GM12892 (cell line): Measurements from ENCODE around the gene CNN3.
"Not testable (repeated sequence)": the region's sequence is repeated elsewhere in the genome, so short reads cannot be mapped to it uniquely, and the experiment has no call there.

Experiments used
- DNase-seq: peaks from one replicate; pipeline ENCODE4 v3.0.0; 2011; ENCODE audit not compliant: insufficient read length
- FAIRE-seq: peaks from 2 replicates; lab custom pipeline; 2011; peaks lifted over from hg19 to GRCh38; lab: Jason Lieb, UNC
- POLR2A ChIP-seq: IDR thresholded peaks from 2 replicates; pipeline ENCODE4 v1.6.1; 2011; ENCODE audit warnings: low read depth, low read length, control low read depth
- POLR2AphosphoS5 ChIP-seq: IDR thresholded peaks from 2 replicates; pipeline ENCODE4 v1.6.1; 2011; ENCODE audit warnings: low read depth, low read length, control low read depth
- TAF1 ChIP-seq: IDR thresholded peaks from 2 replicates; pipeline ENCODE4 v1.6.1; 2011; ENCODE audit warnings: low read depth, mild to moderate bottlenecking, control low read depth, low read length, borderline replicate concordance

CNN3 gene

GRCh38 chr1:94942171-94943128 is 15.5 kb upstream of the CNN3 start:
- TF ChIP-seq TAF1 (no peak), POLR2A (no peak), POLR2AphosphoS5 (no peak)
- DNase-seq, result no peak
- no peak for FAIRE-seq

- DNase-seq, FAIRE-seq: not testable (repeated sequence)
These were observed 14.6 kb upstream of the CNN3 start for GRCh38 chr1:94941480-94941879.

- FAIRE-seq (no peak), DNase-seq (no peak)
- TF ChIP-seq TAF1, result no peak
- TF ChIP-seq POLR2A, result no peak
- TF ChIP-seq POLR2AphosphoS5, result no peak
These were observed 13.8 kb upstream of the CNN3 start for GRCh38 chr1:94940738-94941137.

- DNase-seq, result no peak
- TF ChIP-seq POLR2A (no peak), TAF1 (no peak), POLR2AphosphoS5 (no peak)
- no peak for FAIRE-seq
These were observed 10.9 kb upstream of the CNN3 start for GRCh38 chr1:94937820-94938219.

- DNase-seq, result no peak
- no peak for FAIRE-seq
- TF ChIP-seq POLR2A (no peak), POLR2AphosphoS5 (no peak), TAF1 (no peak)
These were observed 10.1 kb upstream of the CNN3 start for GRCh38 chr1:94936861-94937620.

GRCh38 chr1:94935476-94935875 is 8.6 kb upstream of the CNN3 start:
- FAIRE-seq (no peak), DNase-seq (no peak)
- no peak for TF ChIP-seq POLR2AphosphoS5
- no peak for TF ChIP-seq TAF1
- TF ChIP-seq POLR2A, result no peak

GRCh38 chr1:94935034-94935433 is 8.1 kb upstream of the CNN3 start:
- DNase-seq (no peak), FAIRE-seq (no peak)
- TF ChIP-seq TAF1, result no peak
- no peak for TF ChIP-seq POLR2A
- no peak for TF ChIP-seq POLR2AphosphoS5

GRCh38 chr1:94934551-94934950 is 7.6 kb upstream of the CNN3 start:
- DNase-seq (no peak), FAIRE-seq (no peak)

GRCh38 chr1:94931254-94931841 is 4.4 kb upstream of the CNN3 start:
- TF ChIP-seq TAF1 (no peak), POLR2AphosphoS5 (no peak), POLR2A (no peak)
- DNase-seq (no peak), FAIRE-seq (no peak)

More at GRCh38 chr1:94934551-94934950, 7.6 kb upstream of the CNN3 start:
- no peak for TF ChIP-seq TAF1
- no peak for TF ChIP-seq POLR2A
- no peak for TF ChIP-seq POLR2AphosphoS5

- no peak for FAIRE-seq
These were observed 2.7 kb upstream of the CNN3 start for GRCh38 chr1:94929351-94930217.

More at GRCh38 chr1:94929351-94930217, 2.7 kb upstream of the CNN3 start:
- DNase-seq, result no peak
- no peak for TF ChIP-seq TAF1
- TF ChIP-seq POLR2AphosphoS5, result no peak
- no peak for TF ChIP-seq POLR2A
